HG03378 (cell line): ENCODE measurements around the gene ZNF225.
"Not testable (repeated sequence)": the region's sequence is repeated elsewhere in the genome, so short reads cannot be mapped to it uniquely, and the experiment has no call there.

Source experiments
- ATAC-seq: cut with Tn5 transposase; IDR thresholded peaks from one replicate; pipeline ENCODE4 v1.9.1; 2021; ENCODE audit warnings: mild to moderate bottlenecking, moderate library complexity; ENCODE audit not compliant: unreplicated experiment

ZNF225 gene

DNA sequence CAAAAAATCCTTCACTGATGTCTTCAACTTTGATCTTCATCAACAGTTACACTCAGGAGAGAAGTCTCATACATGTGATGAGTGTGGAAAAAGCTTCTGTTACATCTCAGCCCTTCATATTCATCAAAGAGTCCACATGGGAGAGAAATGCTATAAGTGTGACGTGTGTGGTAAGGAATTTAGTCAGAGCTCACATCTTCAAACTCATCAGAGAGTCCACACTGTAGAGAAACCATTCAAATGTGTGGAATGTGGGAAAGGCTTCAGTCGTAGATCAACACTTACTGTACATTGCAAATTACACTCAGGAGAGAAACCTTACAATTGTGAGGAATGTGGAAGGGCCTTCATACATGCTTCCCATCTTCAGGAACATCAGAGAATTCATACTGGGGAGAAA is 43.3 kb downstream of the ZNF225 start:
- ATAC-seq: no peak

DNA sequence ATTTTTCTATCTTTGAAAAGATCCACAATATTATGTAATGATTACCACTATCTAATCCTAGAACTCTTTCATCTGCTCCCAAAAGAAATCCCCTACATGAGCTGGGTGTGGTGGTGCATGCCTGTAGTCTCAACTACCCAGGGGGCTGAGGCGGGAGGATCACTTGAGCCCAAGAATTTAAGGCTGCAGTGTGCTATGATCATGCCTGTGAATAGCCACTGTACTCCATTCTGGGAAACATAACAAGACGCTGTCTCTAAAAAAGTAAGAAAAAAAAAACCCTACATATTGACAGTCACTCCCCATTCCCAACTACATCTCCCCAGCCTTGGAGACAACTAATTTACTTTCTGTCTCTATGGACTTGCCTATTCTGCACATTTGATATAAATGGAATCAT is 50.6 kb downstream of the ZNF225 start:
- no peak for ATAC-seq

DNA sequence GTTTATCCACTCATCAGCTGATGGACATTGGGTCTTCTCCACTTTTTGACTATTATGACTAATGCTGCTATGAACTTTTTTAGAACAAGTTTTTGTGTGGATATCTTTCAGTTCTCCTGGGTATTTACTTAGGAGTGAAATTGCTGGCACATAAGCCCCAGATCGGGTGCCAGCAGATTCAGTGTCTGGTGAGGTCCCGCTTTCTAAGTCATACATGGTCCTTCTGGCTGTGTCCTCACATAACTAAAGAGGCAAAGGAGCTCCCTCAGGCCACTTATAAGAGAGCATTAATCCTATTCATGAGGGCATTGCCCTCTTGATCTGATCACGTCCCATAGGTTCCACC is 51.1 kb downstream of the ZNF225 start:
- ATAC-seq: no peak

DNA sequence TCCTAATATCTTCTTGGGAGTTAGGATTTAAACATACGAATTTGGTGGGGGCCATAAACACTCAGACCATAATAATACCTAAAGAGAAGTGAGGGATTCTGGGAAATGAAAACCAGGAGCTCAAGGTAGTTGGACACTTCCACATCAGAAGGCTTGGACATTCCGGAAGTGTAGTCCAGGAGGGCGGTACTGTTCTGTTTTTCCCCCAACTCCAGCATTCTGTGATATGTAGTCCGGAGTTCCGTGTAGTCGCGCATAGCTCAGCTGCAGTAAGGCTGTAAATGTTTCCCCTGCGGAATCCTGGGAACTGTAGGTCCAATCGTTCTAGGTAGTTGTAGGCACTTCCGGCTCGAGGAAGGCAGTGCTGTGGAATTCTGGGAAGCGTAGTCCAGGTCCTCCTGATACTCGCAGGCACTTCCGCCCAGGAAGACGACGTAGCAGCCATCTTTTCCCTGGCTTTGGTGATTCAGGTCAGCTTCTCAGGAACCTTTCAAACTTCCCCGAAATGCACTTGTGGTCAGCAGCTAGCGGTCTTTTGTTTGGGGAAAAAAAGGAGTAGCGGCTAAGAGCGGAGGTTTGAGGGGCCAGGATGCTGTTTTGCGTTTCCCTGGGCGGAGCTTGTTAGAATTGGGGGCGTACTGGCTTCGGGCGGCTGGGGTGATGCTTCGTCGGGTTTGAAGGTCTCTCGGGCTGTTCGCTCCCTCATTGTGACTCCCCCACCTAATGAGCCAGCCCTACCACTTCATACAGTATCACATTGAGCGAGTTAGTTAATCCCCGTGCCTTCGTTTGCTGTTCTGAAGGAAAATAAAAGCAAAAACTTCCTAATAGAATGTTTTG is 51.7 kb downstream of the ZNF225 start, which contains the start of gene ZNF226:
TSS of gene ZNF226 (plus strand) at position 428 of the 840 bp plus-strand sequence. CDS start 4,981 bp downstream, outside the sequence.
- ATAC-seq: peak; percentile 82

DNA sequence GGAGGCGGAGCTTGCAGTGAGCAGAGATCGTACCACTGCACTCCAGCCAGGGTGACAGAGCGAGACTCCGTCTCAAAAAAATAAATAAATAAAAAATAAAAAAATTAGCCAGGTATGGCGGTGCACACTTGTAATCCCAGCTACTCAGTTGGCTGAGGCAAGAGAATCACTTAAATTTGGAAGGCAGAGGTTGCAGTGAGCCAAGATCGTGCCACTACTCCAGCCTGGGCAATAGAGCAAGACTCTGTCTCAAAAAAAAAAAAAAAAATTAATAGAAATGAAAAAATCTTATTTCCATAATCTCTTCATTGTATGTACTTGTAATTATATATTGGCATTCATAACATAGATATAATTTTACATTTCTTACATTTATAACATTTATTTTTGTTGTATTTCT is 57.5 kb downstream of the ZNF225 start:
- not testable (repeated sequence) for ATAC-seq

DNA sequence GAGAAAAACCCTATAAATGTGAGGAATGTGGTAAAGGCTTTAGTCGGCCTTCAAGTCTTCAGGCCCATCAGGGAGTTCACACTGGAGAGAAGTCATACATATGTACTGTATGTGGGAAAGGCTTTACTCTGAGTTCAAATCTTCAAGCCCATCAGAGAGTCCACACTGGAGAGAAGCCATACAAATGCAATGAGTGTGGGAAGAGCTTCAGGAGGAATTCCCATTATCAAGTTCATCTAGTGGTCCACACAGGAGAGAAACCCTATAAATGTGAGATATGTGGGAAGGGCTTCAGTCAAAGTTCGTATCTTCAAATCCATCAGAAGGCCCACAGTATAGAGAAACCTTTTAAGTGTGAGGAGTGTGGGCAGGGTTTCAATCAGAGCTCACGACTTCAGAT is 63.4 kb downstream of the ZNF225 start:
- no peak for ATAC-seq

DNA sequence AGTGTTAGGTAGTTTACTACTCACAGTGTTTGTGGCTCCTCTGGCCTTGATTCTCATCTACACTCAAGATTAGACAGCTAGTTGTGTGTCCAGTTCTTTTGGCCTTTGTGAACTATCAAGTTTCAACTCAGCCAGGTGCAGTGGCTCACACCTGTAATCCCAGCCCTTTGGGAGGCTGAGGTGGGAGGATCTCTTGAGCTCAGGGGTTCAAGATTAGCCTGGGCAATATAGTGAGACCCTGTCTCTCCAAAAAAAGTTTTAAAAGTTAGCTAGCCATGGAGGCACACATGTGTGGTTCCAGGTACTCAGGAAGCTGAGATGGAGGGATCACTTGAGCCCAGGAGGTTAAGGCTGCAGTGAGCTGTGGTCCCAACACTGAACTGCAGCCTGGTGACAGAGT is 67.8 kb downstream of the ZNF225 start:
- ATAC-seq: no peak

DNA sequence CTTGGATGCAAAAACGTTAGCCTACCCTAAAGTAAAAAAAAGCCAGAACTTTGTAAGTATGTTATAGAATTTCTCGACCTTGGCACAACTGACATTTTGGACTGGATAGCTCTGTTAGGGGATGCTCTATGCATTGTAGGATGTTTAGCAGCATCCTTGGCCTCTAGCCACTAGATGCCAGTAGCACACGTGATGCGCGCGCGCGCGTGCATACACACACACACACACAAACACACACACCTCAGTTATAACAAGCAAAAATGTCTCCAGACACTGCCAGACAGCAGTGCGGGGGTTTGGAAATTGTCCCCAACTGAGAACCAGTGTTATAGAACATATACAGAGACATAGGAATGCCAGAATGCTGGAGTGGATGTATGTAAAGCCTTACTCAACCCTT is 68.9 kb downstream of the ZNF225 start:
- no peak for ATAC-seq
